Heart right ventricle (tissue), 16 donors: ENCODE data around the gene SPAG17. TPM values are rescaled to one million over a fixed set of nuclear protein-coding genes. Genes with fewer than 3 reads are reported as not detected.

Source experiments
- ATAC-seq, 8 donors: fragments of 200-7000 bp; cut with Tn5 transposase; one replicate each; pipeline ENCODE4 v1.9.1; 2020; ENCODE audit warnings: mild to moderate bottlenecking in 8 of 8, moderate library complexity in 8 of 8, moderate number of reproducible peaks in 1 of 8
- DNase-seq, 2 donors: peaks; one replicate each; pipeline ENCODE4 v3.0.0-alpha.2; 2020
- H3K27ac ChIP-seq, 10 donors: fragments of 200-600 bp; sonication (generic) in 2 of 10; one replicate each; pipeline versions ENCODE4 v1.5.0 to v1.8.0; 2020 to 2022; ENCODE audit warnings: mild to moderate bottlenecking in 3 of 10
- H3K27me3 ChIP-seq, 7 donors: fragments of 200-600 bp; one replicate each; pipeline ENCODE4 v1.8.0; 2021 to 2022; ENCODE audit warnings: mild to moderate bottlenecking in 2 of 7
- H3K36me3 ChIP-seq, 9 donors: fragments of 200-600 bp; sonication (generic) in 1 of 9; one replicate each; pipeline versions ENCODE4 v1.5.0 to v1.8.0; 2020 to 2022; ENCODE audit warnings: mild to moderate bottlenecking in 2 of 9
- H3K4me1 ChIP-seq, 9 donors: fragments of 200-600 bp; sonication (generic) in 1 of 9; one replicate each; pipeline versions ENCODE4 v1.5.0 to v1.8.0; 2020 to 2022; ENCODE audit warnings: mild to moderate bottlenecking in 4 of 9
- H3K4me3 ChIP-seq, 10 donors: fragments of 200-600 bp; sonication (generic) in 2 of 10; one replicate each; pipeline versions ENCODE4 v1.5.0 to v1.8.0; 2020 to 2022; ENCODE audit warnings: mild to moderate bottlenecking in 7 of 10, moderate library complexity in 2 of 10
- H3K9me3 ChIP-seq, 11 donors: fragments of 200-600 bp in 10 of 11; sonication (generic) in 2 of 11; one replicate each; pipeline versions ENCODE4 v1.5.0 to v1.8.0; 2013 to 2022; ENCODE audit warnings: mild to moderate bottlenecking in 2 of 11, control low read depth in 1 of 11, moderate library complexity in 1 of 11
- WGBS, 2 donors: extraction: QIAGEN DNeasy Blood & Tissue Kit; methylation state at CpG; one replicate each; pipeline ENCODE4 v1.1.7; 2013; ENCODE audit warnings: inconsistent platforms in 1 of 2; 5-methylcytosine and 5-hydroxymethylcytosine counted together
- intact Hi-C, 10 donors: fragments of 100-400 bp; cut with DNase I; formaldehyde crosslinking; loops; one replicate each; pipeline versions ENCODE4 v1.11.1 to v1.14.2; 2022
- polyA plus RNA-seq, 2 donors: library from polyadenylated mRNA; stranded (reverse); fragments of 200-250 nt; gene quantifications; one replicate each; pipeline ENCODE4 v1.2.3, GENCODE V29; 2013
- total RNA-seq, 10 donors: library from RNA; stranded (reverse); fragmentation: NEBNext Ultra II Directional in 3 of 10; extraction: Animal tissue kit (Norgen Biotek cat#: 25700) in 3 of 10; gene quantifications; one replicate each; pipeline versions ENCODE4 v1.2.1 to v1.2.4, GENCODE V29; 2021 to 2023
- TF ChIP-seq, protein P1 (sequence below), 9 donors: fragments of 200-600 bp; sonication (generic) in 2 of 9; IDR thresholded peaks; one replicate each; pipeline versions ENCODE4 v1.5.0 to v1.8.0; 2021 to 2022; ENCODE audit warnings: antibody characterized with exemption in 9 of 9, mild to moderate bottlenecking in 5 of 9, moderate library complexity in 1 of 9
- donor health status: Arrhythmogenic right ventricular cardiomyopathy.
- donor health status: ischemic (EF 13 %, LVEDD 7.1; RV severe dilation, severe dysfunction).
- donor health status: healthy with polysubstance abuse.
- donor health status: DM: no; HTN: yes; CAD: no.
- donor health status: DM: no; HTN: no; CAD: no.
- donor health status: ischemic (EF 25% LVEDD 6.9; RV normal size, moderate dysfunction).
- donor health status: ischemic (EF 25% LVEDD 5.7; RV mildly dilated, moderate dysfunction).
- donor health status: healthy.
- donor health status: DM: yes; HTN: yes; CAD: no.
- donor health status: Ischemic cardiomyopathy.
- donor health status: ischemic (EF 35%, LVEDD 5.7; RV mildly dilated, moderate dysfunction).
- donor health status: nonischemic (EF 11% LVEDD 7.7; RV severe dilation, severe dysfunction).
- donor health status: DM: yes; HTN: yes; CAD: no.
- donor health status: PGD.
- donor health status: ischemic (EF 29% LVEDD 5.4; RV normal size, mild dysfunction).
- donor health status: nonischemic (EF 23%, LVEDD 6.1; RV moderate dilation, normal function).

Gene SPAG17
- total and polyA plus RNA-seq, 12 donors: 0.01 to 0.06 TPM; not detected in 10

DNA sequence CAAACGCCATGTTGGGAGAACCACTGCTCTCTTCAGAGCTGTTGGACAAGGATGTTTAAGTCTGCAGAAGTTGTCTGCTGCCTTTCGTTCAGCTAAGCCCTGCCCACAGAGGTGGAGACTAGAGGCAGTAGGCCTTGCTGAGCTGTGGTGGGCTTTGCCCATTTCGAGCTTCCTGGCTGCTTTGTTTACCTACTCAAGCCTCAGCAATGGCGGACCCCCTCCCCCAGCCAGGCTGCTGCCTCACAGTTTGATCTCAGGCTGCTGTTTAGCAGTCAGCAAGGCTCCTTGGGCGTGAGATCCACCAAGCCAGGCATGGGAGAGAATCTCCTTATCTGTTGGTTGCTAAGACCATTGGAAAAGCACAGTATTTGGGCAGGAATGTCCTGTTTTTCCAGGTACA, 180.7 kb downstream of the SPAG17 start:
- intact Hi-C loops: no loop called here
- H3K27me3 ChIP-seq: peaks cover 0 to 3% (median 0%) of the 10 kb centered on the region in 7 donors
- no peaks in the 10 kb centered on the region for H3K4me1 ChIP-seq
- ATAC-seq: no peak
- TF ChIP-seq, protein P1, sequence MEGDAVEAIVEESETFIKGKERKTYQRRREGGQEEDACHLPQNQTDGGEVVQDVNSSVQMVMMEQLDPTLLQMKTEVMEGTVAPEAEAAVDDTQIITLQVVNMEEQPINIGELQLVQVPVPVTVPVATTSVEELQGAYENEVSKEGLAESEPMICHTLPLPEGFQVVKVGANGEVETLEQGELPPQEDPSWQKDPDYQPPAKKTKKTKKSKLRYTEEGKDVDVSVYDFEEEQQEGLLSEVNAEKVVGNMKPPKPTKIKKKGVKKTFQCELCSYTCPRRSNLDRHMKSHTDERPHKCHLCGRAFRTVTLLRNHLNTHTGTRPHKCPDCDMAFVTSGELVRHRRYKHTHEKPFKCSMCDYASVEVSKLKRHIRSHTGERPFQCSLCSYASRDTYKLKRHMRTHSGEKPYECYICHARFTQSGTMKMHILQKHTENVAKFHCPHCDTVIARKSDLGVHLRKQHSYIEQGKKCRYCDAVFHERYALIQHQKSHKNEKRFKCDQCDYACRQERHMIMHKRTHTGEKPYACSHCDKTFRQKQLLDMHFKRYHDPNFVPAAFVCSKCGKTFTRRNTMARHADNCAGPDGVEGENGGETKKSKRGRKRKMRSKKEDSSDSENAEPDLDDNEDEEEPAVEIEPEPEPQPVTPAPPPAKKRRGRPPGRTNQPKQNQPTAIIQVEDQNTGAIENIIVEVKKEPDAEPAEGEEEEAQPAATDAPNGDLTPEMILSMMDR (IDR thresholded peaks at IDR 0.05): no peak
- 64 to 70% methylated on average over 5 of the region's 5 CpGs for WGBS, 2 donors
- H3K9me3 ChIP-seq: peaks cover 0 to 22% (median 0%) of the 10 kb centered on the region in 11 donors
- no peak overlapping the region for H3K4me3 ChIP-seq
- no peaks in the 10 kb centered on the region for H3K36me3 ChIP-seq
- DNase-seq: no peak
- no peak overlapping the region for H3K27ac ChIP-seq

DNA sequence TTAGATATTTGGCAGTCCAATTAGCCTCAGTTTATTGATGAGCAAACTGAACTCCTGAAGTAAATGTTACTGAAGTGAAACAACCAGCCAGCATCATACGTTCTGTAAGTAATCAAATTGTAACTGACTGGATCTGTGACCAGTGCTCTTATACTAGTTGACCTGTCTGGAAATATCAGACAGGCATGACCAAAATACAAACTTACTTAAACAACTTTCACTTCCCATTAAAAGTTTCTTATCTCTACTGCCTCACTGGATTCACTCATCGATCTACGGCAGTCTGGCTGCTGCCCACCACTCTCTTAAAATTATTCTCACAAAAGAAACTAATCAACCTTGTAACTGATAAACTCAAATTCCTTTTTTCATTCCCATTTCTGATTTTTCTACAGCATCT, 199.1 kb downstream of the SPAG17 start:
- DNase-seq (no peak), ATAC-seq (no peak)
- H3K27me3 ChIP-seq: peaks cover 0 to 11% (median 0%) of the 10 kb centered on the region in 7 donors
- no peak overlapping the region for H3K27ac ChIP-seq
- H3K4me3 ChIP-seq: no peak overlapping the region
- intact Hi-C loops: no loop called here
- 67 to 76% methylated on average over 3 of the region's 3 CpGs for WGBS, 2 donors
- no peaks in the 10 kb centered on the region for H3K36me3 ChIP-seq
- TF ChIP-seq, protein P1 (IDR thresholded peaks at IDR 0.05): no peak
- H3K9me3 ChIP-seq: no peaks in the 10 kb centered on the region
- H3K4me1 ChIP-seq: no peaks in the 10 kb centered on the region

DNA sequence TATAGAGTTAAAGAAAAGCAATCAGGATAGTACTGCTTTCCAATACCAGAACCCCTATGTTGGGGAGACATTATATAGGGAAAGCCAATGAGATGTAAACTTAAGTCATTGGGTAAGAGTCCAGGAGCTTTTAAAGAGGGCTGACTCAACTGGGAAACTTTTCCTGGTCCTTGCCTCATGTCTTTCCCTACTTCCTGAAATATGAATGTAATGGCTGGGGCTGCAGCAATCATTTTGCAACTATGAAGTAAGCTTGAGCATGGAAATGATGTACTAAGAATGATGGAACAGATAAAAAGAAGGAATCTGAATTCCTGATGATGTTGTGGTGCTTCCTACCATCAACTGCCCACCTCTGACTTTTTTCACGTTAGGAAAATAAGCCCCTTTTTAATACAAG, 199.8 kb downstream of the SPAG17 start:
- intact Hi-C loops: no loop called here
- ATAC-seq: no peak
- Histone ChIP-seq H3K9me3 (no peaks in the 10 kb centered on the region), H3K4me1 (no peaks in the 10 kb centered on the region), H3K27ac (no peak overlapping the region), H3K27me3 (peaks cover 0 to 11% (median 1%) of the 10 kb centered on the region in 7 donors), H3K36me3 (no peaks in the 10 kb centered on the region), H3K4me3 (no peak overlapping the region)
- WGBS, 2 donors: 68 to 86% methylated on average over 1 of the region's 1 CpG
- TF ChIP-seq, protein P1 (IDR thresholded peaks at IDR 0.05): no peak
- DNase-seq: no peak

DNA sequence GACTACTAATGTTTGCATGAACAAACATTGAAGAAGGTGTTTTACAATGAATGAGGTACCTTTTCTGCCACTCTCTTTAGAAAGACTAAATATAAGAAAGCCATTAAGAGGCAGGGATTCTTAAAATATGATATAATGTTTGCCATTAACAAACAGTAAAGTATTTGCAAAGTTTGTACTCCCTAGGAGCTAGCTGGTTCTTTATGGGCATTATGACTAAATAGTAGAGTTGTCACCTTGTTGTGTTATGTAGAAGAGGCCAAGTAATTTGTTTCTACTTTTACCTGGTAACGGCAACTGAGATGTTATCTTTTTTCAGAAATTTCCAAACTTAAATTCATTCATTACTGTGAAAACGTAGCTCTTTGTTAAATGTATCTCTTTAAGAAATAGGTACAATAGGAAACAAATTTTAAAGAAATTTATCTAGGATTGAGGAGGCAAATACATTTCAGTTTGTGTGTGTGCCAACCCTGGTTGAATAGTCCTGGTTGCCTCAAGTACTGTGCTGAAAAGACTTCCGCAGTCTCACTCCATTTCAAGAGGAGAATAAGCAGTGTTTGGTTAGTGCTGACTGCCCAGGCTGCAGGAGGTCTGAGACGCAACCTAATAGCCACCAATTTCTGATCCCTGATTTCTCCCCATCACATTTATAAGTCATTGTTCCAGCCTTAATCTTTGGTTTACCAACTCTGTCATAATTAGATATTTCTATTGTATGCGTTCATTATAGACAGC, 203.4 kb downstream of the SPAG17 start:
- 84 to 86% methylated on average over 5 of the region's 5 CpGs for WGBS, 2 donors
- no peaks in the 10 kb centered on the region for H3K36me3 ChIP-seq
- ATAC-seq: no peak
- H3K4me1 ChIP-seq: no peaks in the 10 kb centered on the region
- H3K9me3 ChIP-seq: no peaks in the 10 kb centered on the region
- no peak overlapping the region for H3K4me3 ChIP-seq
- no peak for DNase-seq
- intact Hi-C loops: no loop called here
- no peak overlapping the region for H3K27ac ChIP-seq
- H3K27me3 ChIP-seq: peaks cover 0 to 14% (median 12%) of the 10 kb centered on the region in 7 donors
- TF ChIP-seq, protein P1 (IDR thresholded peaks at IDR 0.05): no peak
